GM19397 (cell line): ENCODE measurements around the gene AKTIP.
"Not testable (repeated sequence)": the region's sequence is repeated elsewhere in the genome, so short reads cannot be mapped to it uniquely, and the experiment has no call there.

Experiments used
- ATAC-seq: cut with Tn5 transposase; IDR thresholded peaks from one replicate; pipeline ENCODE4 v1.9.1; 2021; ENCODE audit warnings: mild to moderate bottlenecking, moderate library complexity; ENCODE audit not compliant: unreplicated experiment

Gene AKTIP

DNA sequence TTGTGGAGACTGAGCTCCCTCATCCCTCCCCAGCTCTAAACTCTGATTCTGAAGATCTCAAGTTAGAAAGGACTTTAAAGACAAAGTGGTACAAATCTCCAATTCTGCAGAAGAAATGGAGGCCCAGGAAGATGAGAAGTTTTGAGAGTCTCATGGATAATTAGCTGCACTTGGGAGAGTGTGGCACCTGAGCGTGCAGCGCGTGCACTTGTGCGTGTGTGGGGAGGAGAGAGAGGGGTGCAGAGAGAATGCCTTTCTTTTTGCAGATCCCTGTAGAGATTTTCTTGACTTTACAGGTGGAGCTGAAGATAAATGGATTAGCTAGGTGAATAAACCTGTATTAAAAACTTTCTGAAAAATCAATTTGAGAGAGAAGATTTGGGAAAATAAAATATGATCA is 14.8 kb upstream of the AKTIP start:
- no peak for ATAC-seq

DNA sequence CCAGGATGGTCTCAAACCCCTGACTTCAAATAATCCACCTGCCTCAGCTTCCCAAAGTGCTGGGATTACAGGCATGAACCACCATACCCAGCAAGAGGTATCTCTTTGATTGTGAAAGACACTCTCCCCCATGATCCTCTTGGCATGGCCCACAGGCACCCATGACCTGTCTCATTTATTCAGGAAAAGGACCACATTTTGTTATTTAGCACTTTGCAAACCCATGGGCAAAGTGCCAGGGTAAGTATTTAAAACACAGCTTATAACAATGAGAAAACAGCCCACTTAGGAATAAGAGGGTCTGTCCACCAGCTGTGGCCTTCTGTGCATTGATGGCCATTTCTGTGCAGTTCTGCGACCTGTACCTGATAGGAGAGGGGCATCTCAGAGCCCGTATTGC is 12.8 kb upstream of the AKTIP start:
- ATAC-seq, result no peak

DNA sequence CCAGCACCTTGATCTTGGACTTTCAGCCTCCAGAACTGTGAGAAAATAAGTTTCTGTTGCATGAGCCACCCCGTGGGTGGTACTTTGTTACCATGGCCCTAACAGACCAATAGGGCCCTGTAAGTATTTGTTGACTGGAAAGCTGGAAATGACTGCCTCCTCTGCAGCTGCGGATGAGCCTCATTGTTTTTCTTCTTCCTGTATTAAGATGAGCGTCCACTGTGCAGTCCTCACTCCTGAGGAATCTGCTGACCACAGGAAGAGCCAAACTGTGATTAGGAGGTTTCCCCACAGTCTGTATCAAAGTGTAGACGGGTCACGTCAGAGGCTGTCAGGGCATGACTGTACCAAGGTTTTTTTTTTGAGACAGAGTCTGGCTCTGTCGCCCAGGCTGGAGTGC is 12.2 kb upstream of the AKTIP start:
- ATAC-seq, result no peak

DNA sequence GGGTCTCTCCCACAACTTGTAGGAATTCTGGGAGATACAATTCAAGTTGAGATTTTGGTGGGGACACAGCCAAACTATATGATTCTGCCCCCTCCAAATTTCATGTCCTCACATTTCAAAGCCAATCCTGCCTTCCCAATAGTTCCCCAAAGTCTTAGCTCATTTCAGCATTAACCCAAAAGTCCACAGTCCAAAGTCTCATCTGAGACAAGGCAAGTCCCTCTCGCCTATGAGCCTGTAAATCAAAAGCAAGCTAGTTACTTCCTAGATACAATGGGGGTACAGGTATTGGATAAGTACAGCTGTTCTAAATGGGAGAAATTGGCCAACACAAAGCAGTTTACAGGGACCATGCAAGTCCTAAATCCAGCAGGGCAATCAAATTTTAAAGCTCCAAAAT is 9.8 kb upstream of the AKTIP start:
- not testable (repeated sequence) for ATAC-seq

DNA sequence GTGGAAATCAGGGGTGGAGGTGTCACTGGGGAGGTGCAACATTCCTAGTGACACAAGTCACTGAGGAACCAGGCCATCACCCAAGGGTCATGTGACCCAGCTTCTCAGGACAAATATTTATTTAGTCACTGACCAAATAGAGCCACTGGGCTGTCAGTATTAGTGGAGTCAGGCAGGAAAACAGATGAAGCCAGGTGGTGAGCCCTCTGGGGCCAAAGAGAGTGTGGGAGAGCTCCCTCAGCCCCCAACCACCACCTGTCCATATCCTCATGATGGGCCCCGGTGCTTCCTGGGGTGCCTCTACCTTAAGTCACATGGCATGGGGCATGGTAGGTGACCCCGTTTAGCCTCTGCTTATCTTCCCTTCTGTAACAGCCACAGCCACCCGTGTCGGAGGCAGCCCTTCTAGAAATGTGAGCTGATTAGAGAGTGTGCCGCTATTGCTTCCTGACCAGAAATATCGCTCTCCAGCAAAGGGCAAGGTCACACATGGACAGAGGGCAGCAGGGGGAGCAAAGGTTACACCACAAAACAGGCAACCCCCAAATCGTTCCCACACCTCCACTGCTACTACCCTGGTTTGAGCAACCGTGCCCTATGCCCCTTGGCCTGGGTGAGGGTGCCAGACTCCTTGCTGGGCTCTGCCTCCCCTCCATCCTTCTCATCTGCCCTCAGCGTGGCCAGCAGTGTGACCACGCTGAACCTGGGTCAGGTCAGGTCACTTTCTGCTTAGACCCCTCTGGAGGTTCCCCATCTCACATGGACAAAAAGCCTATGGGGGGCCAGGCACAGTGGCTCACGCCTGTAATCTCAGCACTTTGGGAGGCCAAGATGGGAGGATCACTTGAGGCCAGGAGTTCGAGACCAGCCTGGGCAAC is 8.6 kb upstream of the AKTIP start:
- ATAC-seq, result no peak

DNA sequence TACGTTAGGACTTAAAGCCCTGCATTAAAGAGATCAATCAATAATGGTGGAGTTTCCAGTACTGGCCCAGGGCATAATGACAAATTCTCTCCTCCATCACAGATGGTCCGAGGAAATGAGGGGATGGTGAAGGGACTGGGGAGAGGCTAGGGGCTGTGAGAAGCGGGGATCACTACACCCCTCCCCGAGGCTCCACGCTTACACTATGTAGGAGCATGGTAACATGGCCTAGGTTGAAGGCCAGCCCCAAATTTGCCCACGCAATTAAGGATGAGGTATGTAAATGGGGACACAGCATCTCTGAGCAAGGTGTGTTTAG is 8.0 kb upstream of the AKTIP start:
- no peak for ATAC-seq

DNA sequence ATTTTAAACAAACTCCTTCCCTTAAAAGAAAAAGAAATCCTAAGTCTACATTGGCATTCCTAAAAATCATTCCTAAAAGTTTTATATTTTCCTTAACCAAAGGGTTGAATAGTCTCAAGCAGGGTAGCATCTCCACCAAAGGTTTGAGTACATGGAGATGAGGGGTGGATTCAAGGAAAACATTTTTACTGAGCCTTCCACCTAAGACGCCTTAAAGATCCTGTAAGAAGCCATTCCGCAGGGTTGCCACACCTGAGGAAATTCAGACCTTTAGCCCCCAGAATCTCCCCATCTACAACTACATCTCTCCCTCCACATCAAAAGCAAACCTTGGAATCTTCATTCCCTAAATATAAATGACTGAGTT is 7.7 kb upstream of the AKTIP start:
- no peak for ATAC-seq

DNA sequence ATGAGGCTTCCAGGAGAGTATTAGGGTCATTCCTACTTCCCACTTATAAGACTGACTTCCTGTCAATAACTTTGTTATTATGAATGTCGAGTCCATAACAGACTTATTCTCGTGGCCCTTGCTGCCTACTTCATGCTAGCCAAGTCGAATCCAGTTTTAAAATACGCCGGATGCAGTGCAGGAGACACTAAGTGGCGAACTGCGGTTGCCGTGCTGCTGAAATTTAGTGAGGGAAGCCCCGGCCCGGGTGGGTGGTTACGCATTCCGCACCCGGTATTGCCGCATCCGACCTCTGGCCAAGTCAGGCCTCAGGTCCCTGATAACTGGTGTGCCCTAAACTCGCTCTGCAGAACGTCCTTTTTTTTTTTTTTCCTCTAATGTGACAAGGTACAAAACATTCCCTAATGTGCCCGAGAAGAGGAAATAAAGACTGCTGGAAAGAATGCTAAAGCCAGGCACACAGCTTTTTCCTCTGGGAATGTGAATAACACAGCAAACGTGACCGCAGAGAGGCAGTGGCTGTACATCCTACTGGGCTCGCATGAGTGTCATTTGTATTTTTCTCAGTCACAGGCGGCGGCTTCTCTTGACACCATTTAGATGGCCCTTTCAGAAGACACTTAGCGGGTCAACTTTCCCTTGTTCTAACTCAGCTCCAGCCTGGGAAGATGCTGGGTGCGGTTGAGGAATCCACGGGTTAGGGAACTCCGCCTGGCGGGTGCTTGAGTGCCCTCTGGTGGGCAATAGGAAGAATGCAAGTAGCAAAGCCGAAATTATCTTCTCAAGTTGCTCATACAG is 7.1 kb upstream of the AKTIP start:
- no peak for ATAC-seq

DNA sequence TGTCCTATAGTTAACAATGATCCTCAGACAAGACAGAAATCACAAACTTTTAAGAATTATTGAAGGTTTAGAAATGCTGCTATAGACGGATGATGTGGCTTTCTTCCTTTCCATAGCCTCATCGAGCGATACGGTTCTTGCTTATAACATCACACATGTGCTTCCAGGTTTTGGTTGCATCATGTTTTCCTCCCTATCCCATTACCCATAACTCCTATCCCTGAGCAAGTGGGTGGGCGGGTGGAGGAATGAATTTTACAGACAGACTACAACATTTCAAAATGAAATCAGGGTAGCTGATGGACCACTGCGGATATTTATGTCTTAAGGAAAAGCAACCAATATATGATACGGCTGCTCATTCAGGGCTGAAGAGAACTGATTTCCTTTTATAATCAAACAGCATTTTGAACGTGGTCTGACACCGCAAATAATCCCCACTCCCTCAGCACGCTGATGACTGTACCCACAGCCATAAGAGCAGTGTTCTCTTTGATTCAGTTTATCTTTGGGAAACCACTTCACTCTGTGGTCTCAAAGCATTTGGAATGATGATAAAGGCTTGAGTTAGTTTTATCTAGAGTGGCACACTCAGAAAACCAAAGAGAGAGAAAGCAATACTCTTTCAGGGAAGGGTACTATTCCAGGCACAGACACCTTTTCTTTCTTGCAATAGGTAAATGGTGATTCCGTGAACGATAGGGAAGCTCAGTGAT is 4.6 kb upstream of the AKTIP start:
- no peak for ATAC-seq

DNA sequence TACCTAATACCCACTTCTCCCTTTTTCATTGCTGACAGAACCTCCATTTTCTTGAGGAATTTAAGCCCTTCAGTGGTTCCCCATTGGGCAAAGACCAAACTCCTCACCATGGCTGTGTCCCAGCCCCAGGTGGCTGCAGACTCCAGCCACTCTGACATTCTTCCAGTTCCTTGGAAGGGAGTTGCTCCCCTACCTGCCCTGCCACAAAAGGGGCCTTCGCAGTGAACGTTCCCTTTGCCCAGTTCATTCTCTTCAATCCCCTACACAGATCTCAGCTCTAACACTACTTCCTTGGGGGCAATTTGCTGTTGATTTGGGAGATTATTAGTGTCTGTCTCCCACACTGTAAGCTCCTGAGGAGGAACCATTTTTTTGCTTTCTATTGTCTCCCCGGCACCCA is 3.2 kb upstream of the AKTIP start:
- ATAC-seq, result no peak

DNA sequence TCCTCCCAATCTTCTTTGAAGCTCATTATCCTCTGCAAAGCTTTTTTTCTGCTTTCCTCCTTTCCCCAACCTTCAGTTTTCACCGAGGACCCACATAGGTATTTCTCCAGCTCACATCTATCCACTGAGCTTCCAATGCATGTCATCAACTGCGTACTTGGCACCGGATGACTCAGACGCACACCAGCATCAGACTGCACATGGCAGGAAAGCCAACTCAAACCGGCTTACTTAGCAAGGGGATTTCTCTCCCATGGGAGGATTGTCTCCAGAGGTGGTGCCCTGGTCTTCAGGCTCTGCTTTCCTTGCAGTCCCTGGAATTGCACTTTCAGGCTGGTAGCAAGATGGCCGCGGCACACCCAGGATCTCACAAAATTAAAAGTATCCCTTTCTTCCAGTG is 1.7 kb upstream of the AKTIP start:
- no peak for ATAC-seq

DNA sequence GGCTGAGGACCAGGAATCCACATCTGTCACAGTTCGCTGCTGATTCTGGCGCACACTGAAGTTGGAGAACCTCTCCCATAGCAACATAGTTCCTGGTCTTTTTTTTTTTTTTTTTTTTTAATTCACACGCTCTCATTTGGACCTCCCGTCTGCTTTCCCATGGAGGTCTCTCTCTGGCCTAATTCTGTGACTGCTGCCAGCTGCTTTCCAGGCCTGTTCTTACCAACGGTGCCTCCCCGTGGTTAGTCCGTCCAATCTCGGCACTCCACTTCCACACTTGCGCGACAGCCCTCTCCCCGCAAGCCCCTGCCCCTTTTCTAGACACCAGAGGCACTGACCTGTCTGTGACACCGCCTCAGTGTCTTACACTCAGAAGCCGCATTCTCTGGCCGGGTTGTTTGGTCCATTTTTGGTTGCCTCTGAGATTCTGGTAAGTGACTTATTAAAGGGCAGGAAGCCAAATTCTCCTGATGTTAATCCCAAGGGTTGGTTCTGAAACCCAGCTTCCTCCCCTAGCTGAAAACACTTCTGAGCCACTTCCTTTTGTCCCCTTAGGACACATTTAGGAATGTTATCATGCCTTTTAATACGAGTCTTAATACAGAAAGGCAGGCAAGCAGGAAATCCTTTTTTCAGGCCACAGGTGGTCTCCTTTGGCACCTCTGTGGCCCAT is 1.1 kb upstream of the AKTIP start:
- ATAC-seq, result no peak

DNA sequence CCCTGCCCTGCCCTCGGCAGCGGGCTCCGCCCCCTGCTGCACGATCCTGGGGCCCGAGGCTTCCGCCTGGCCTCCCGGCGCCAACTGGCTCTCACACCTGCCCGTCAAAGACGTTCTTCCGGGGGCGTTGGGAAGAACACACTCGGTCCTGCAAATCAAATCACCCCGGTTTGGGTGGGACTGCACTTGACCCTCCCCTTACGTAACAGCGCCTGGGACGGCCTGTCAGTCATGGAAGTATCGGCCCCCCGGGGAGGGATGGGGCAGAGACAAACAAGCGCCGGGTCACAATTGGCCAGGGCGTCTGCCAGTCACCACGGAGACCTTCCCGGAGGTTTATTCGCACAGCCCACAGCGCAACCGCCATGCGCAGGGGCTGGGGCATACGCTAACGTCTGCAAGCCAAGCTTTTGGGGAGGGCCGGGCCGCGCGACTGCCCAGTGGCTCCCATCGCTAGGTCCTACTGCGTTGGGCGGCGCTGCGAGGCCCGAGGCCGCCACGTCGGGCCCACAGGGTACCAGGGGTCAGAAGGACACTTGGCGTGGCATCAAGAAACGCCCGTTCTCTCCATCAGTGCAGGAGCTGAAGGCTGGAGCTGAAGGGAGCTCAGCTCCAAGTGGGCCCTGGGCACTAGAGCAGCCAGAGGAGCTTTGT is 388 bp upstream of the AKTIP start:
- ATAC-seq, result peak; percentile 89

DNA sequence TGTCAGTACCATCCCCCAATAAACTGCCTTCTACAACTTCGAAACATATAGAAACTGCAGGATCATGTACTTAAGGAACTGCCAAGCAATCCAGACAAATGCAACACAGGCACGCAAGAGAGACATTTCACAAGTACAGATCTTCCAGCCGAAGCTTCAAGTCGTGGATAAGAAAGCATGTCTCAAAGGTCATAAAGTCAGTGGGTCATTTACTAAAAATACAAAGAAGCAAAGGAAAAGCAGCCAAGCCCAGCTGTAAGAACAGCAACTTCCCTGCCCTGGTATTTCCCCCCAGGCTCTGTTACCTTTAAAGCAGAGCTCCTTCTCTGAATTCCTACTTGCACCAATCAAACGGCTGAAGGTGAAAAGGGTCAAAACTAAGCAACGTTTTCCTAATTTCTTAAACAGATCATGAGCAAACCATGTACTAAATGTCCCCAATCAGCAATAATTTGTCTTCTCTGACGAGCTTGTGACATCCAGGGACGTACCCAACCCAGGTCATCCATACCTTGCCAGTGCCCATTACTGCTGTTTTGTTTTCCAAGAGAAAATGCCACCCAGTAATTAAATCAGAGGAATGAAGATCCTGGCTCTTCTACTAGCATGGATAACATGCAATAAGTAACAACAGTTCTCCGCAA is 1.7 kb downstream of the AKTIP start:
- ATAC-seq, result no peak

DNA sequence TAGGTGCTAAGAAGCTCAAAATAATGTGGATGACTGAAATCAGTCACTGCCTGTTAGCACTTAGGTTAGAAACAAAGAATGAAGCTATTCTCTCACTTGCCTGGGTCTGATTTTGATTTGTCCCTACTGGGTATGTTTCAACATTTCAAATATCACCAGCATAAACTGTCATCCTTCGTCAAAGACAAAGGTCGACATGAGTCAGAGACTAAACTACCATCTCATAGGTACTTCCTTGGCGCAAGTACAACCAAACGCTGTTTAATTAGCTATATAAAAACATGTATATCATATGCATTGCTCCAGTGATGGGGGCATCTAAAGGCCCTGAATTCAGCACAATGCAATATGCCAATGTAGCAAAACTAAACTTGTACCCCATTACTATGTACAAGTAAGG is 4.0 kb downstream of the AKTIP start:
- no peak for ATAC-seq

DNA sequence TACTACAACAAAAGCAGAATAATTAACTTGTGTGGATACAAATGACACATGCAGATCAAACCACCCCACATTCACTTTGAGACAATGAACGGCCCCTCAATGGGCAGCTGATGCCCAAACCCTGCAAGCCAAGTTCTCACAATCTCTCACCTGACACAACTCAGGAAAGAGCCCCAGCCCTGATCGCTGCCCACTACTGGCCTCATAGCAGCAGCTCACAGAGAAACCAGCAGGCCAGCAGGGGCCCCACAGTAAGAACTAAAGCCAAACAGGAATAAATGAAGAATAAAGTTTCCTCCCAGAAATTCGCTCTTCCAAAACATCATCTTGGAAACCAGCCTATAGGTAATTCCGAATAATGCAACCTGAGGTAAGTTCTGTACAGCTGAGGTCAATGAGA is 7.7 kb downstream of the AKTIP start:
- ATAC-seq, result no peak

DNA sequence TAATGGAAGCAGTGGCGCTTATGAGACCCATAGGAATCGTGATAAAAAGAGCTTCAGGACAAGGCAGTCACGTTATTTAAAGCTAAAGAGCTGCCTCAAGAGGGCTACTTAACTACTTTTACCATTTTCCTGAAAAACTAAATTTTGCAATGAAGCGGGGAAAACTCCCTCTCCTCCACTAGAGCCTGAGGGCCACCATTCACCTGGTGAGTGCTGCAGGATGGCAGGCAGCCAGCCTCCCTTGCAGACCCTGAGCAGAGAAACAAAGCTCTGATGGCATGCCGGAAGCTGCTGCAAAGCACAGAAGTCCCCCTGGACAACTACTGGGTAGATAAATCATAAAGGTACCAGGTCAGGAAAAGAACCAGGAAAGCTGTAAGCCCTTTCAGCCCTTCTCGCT is 8.4 kb downstream of the AKTIP start:
- no peak for ATAC-seq

DNA sequence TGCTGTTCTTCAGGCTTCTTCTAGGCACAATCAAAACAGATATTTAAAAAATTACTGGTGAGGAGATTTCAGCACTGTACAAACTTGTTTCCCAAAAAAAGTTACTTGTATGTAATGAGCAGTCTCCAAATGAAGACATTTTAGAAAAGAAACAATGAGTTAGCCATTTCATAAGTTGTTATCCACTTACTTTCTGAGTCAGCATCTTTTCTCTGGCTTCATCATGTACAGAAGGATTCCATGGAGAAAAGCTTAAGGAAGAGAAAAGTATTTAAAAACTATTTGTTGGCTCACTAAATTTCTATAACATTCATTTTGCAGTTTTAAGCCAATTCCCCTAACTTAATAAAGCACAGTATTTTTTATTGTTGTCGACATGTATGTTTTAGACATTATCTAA is 10.5 kb downstream of the AKTIP start:
- ATAC-seq, result no peak

DNA sequence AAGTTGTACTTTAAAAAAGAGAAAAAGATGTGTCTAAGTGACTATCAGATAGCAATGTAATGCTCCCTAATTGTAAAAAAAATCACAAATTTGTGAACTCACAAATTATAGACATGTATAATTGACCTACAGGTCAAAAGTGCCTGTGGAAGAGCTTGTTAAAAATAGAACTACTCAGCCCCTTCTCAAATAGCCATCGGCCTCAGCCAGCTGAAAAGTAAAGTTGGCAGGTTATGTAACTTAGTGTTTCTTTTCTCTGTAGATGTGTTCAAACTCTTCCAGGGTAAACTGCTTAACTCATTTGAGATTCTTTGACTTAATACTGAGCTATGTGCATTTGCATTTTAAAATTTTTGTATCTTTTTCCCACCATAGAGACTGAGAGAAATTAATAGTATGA is 13.3 kb downstream of the AKTIP start:
- ATAC-seq, result no peak

DNA sequence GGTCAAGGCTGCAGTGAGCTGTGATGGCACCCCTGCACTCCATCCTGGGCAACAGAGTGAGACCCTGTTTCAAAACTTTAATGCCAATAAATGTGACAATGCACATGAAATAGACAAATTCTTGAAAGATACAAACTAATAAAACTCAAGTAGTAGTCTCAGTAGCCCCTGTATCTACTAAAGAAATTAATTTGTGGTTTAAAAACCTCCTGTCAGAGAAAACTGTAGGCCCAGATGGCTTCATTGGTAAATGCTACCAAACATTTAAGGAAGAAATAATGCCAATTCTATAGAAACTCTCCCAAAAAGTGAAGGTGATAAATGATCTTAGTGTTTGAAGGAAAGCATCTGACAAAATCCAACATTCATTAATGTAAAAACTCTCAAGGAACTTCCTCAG is 16.8 kb downstream of the AKTIP start:
- no peak for ATAC-seq
